Glutamatergic neuron (in vitro differentiated cells): ENCODE results near the gene KIRREL1. TPM values are rescaled to one million over a fixed set of nuclear protein-coding genes. Genes with fewer than 3 reads are reported as not detected.
"Not testable (repeated sequence)": the region's sequence is repeated elsewhere in the genome, so short reads cannot be mapped to it uniquely, and the experiment has no call there.

ENCODE experiments used
- DNase-seq: peaks from one replicate; pipeline ENCODE4 v3.0.0; 2022
- H3K27ac Mint-ChIP-seq: one replicate; pipeline ENCODE4 v1.8.0; 2020; ENCODE audit warnings: mild to moderate bottlenecking, mixed read lengths, inconsistent platforms; ENCODE audit not compliant: unreplicated experiment
- H3K27me3 Mint-ChIP-seq: one replicate; pipeline ENCODE4 v1.8.0; 2020; ENCODE audit warnings: mild to moderate bottlenecking, moderate library complexity, mixed read lengths, inconsistent platforms; ENCODE audit not compliant: unreplicated experiment
- H3K36me3 Mint-ChIP-seq: one replicate; pipeline ENCODE4 v1.8.0; 2020; ENCODE audit warnings: mild to moderate bottlenecking, mixed read lengths, inconsistent platforms; ENCODE audit not compliant: unreplicated experiment
- H3K4me1 Mint-ChIP-seq: one replicate; pipeline ENCODE4 v1.8.0; 2020; ENCODE audit warnings: mild to moderate bottlenecking, low read depth, mixed read lengths, inconsistent platforms; ENCODE audit not compliant: unreplicated experiment
- H3K4me3 Mint-ChIP-seq: one replicate; pipeline ENCODE4 v1.8.0; 2020; ENCODE audit warnings: mild to moderate bottlenecking, mixed read lengths, inconsistent platforms; ENCODE audit not compliant: unreplicated experiment
- H3K9me3 Mint-ChIP-seq: one replicate; pipeline ENCODE4 v1.8.0; 2020; ENCODE audit warnings: mild to moderate bottlenecking, moderate library complexity, mixed read lengths, inconsistent platforms; ENCODE audit not compliant: unreplicated experiment
- total RNA-seq: library from RNA; stranded (reverse); fragmentation: NEBNext Ultra II Directional; extraction: Animal tissue kit (Norgen Biotek cat#: 25700); gene quantifications from one replicate; pipeline ENCODE4 v1.2.1, GENCODE V29; 2021; ENCODE audit not compliant: unreplicated experiment
- TF ChIP-seq, protein P1 (sequence below): fragments of 200-600 bp; sonication (generic); IDR thresholded peaks from one replicate; pipeline ENCODE4 v1.5.0; 2021; ENCODE audit not compliant: partially characterized antibody, unreplicated experiment

The KIRREL1 gene
- total RNA-seq, 1 donor from 2014 or later = 8.1 TPM

DNA sequence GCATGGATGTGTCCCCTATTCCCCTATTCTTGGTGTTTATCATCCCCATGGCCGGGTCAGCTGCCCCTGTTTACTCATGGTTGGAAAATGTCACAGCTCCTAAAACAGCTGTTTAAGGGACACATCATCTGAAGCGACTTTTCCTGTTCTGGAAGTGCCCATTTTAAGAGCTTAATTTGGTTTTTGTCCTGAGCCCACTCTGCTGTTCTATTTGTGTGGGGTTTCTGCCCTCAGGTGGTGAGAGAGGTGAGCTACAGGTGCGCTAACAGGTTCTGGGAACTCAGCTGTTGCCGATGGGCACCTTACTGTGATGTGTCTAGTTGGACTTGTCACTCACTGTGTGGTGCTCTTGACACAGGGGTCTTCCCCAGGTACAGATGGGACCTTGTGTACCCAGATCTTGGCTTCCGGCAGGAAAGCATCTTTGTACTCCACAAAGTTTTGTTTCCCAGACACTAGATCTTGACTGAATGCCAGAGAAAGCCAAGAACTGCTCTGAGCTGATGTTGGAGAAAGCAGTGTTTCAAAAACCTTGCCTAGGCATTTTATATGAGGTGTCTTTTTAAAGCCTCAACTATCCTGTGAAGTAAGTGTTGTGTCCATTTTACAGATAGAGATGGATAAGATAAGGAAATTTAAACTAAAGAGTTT lies 128.3 kb downstream of the KIRREL1 start:
- TF ChIP-seq, protein P1, sequence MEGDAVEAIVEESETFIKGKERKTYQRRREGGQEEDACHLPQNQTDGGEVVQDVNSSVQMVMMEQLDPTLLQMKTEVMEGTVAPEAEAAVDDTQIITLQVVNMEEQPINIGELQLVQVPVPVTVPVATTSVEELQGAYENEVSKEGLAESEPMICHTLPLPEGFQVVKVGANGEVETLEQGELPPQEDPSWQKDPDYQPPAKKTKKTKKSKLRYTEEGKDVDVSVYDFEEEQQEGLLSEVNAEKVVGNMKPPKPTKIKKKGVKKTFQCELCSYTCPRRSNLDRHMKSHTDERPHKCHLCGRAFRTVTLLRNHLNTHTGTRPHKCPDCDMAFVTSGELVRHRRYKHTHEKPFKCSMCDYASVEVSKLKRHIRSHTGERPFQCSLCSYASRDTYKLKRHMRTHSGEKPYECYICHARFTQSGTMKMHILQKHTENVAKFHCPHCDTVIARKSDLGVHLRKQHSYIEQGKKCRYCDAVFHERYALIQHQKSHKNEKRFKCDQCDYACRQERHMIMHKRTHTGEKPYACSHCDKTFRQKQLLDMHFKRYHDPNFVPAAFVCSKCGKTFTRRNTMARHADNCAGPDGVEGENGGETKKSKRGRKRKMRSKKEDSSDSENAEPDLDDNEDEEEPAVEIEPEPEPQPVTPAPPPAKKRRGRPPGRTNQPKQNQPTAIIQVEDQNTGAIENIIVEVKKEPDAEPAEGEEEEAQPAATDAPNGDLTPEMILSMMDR = peak; percentile 57
- no peaks in the 10 kb centered on the region for H3K36me3 Mint-ChIP-seq
- H3K27ac Mint-ChIP-seq = no peak overlapping the region
- no peak overlapping the region for H3K4me3 Mint-ChIP-seq
- peaks cover 20% of the 10 kb centered on the region for H3K4me1 Mint-ChIP-seq
- peaks cover 5% of the 10 kb centered on the region for H3K27me3 Mint-ChIP-seq
- peak; percentile 55 for DNase-seq
- H3K9me3 Mint-ChIP-seq = no peaks in the 10 kb centered on the region

DNA sequence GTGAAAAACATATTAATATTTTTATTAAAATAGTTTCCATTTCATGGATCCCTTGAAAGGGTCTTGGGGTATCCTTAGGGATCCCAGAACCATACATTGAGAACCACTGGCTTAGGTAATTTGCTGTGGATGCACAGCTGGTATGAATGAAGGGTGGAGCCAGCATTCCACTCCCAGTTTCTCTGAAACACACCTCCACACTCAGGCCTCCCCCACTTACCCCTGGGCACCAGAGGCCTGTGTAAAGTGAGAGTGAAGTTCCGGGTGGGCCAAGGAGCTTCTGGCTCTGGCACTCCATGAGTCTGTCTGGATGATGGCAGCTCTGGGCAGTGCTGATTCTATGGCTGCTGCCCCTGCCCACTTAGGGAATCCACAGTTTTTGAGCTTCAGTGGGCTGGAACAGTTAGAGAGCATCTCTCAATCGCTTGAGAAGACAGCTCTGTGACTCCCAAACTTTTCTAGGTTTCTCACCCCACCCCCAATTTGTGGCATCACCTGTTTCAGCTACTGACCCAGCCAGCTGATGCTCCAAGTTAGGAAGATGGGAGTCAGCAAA lies 129.5 kb downstream of the KIRREL1 start:
- no peak overlapping the region for H3K4me3 Mint-ChIP-seq
- no peaks in the 10 kb centered on the region for H3K36me3 Mint-ChIP-seq
- H3K27ac Mint-ChIP-seq = no peak overlapping the region
- H3K27me3 Mint-ChIP-seq = peaks cover 5% of the 10 kb centered on the region
- peaks cover 19% of the 10 kb centered on the region for H3K4me1 Mint-ChIP-seq
- DNase-seq = no peak
- no peaks in the 10 kb centered on the region for H3K9me3 Mint-ChIP-seq
- TF ChIP-seq, protein P1 = no peak

DNA sequence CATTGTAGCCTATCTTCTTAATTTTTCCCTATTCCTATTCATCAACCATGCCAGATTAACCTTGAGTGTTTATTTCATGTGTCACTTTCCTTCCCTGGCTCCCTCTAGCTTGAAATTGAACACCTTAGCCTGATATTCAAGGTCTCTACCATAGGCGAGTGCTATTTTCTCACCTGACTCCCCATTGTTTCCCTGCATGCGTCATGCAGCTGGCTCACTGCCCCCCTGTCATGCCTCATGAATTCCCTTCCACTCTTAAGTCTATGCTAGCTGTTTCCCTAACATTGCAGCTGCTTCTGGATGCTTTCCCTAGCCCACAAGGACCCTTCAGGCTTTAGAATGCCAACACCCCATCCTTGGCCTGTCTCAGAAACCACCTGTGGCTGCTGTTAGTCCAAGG lies 130.6 kb downstream of the KIRREL1 start:
- Mint-ChIP-seq H3K27ac (no peak overlapping the region), H3K9me3 (no peaks in the 10 kb centered on the region), H3K4me3 (no peak overlapping the region), H3K4me1 (peaks cover 12% of the 10 kb centered on the region), H3K27me3 (peaks cover 5% of the 10 kb centered on the region), H3K36me3 (no peaks in the 10 kb centered on the region)
- TF ChIP-seq, protein P1 = no peak
- DNase-seq = no peak

DNA sequence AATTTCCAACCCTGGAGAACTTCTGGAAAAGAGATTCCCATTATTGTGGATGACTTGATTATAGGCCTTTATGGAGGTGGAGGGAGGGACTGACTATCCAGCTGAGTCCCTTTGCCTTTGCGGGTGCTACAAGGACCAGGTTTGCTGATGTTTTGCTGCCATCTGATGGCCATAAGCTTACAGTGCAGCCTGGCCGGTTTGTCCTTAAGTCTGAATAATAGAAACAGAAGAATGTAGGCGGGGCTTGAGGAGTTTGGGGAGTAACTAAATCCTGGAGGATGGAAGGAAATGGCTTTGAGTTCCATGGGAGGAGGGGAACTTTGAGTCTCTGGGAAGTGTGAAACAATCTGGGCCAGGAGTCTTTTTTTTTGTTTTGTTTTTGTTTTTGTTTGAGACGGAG lies 131.6 kb downstream of the KIRREL1 start:
- H3K9me3 Mint-ChIP-seq = no peaks in the 10 kb centered on the region
- TF ChIP-seq, protein P1 = peak; percentile 80
- peaks cover 5% of the 10 kb centered on the region for H3K27me3 Mint-ChIP-seq
- no peak overlapping the region for H3K27ac Mint-ChIP-seq
- H3K36me3 Mint-ChIP-seq = no peaks in the 10 kb centered on the region
- peak; percentile 83 for DNase-seq
- peaks cover 8% of the 10 kb centered on the region for H3K4me1 Mint-ChIP-seq
- H3K4me3 Mint-ChIP-seq = no peak overlapping the region

DNA sequence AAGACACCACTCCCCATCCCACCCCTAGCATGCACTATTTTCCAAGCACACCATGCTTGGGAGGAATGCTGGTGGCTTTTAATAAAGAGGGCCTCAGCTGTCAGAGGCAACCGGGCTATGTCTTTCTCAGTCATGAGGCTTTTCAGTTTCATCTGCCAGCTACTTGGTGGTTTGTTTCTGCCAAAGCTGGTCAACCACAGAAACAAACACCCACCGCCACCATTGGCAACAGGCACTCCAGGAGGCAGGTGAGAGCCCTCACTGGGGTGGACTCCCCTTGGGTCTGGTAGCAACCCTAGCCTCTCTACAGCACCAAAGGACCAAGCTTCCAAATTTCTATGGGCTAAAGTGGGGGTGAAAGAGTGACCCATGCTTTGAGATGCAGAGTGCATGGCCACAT lies 133.0 kb downstream of the KIRREL1 start:
- Mint-ChIP-seq H3K9me3 (no peaks in the 10 kb centered on the region), H3K27me3 (peaks cover 5% of the 10 kb centered on the region), H3K36me3 (no peaks in the 10 kb centered on the region), H3K4me3 (no peak overlapping the region), H3K4me1 (no peaks in the 10 kb centered on the region), H3K27ac (no peak overlapping the region)
- no peak for DNase-seq
- TF ChIP-seq, protein P1 = no peak

DNA sequence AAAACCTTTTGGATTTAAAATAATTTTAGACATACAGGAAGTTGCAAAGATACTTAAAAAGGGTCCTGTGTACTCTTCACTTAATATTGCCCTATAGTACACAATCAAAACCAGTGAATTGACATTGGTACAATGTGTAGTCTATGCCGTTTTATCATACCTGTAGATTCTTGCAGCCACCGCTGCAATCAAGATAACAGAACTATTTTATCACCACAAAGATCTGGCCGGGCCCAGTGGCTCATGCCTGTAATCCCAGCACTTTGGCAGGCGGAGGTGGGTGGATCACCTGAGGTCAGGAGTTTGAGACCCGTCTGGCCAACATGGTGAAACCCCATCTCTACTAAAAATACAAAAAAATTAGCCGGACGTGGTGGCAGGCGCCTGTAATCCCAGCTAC lies 135.1 kb downstream of the KIRREL1 start:
- not testable (repeated sequence) for H3K27ac Mint-ChIP-seq, H3K36me3 Mint-ChIP-seq, H3K27me3 Mint-ChIP-seq, H3K4me1 Mint-ChIP-seq, DNase-seq, H3K4me3 Mint-ChIP-seq, H3K9me3 Mint-ChIP-seq
